Loucy (cell line): ENCODE results near the gene ARHGAP24.

Experiments
- EZH2phosphoT487 ChIP-seq: fragments of 200-600 bp; IDR thresholded peaks from 2 replicates; pipeline ENCODE4 v1.6.1; 2018; ENCODE audit warnings: antibody characterized with exemption, mild to moderate bottlenecking, moderate library complexity, borderline replicate concordance
- TF ChIP-seq, protein P1 (sequence below): fragments of 200-600 bp; sonication (generic); conservative IDR thresholded peaks from 2 replicates; pipeline ENCODE4 v1.5.1; 2014; ENCODE audit warnings: mild to moderate bottlenecking, antibody characterized with exemption, low read length

DNA sequence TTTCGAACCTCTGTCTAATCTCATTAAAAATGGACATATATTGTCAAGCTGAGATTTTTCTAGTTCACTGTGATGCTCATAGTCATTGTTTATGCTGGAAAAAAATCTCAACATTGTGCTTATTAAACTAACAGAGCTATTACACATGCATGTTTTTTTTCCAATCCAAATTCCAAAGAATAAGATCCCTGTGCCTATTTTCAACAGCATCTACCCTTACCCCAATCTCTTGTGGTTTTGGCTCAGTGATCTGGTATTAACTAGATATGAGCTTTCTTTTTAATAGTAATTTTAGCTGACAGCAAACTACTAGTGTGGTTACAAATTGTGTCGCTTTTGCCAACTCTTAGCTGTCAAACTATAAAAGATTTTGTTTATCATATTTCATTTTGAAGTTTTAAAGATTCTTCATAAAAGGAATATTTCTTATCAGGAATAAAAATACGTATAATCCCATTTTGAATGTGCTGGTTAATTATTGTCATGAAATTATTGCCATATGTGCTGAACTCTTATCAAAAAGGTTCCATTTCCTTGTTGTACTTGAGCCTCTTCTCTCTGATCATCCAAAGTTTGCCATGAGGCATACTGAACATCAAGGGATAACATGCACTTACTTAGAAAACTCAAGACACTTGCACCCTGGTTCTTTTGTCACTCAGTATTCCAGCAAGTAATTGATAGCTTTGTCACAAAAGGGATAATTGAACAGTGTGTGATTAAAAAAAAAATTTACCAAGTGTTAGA, 241.2 kb downstream of the ARHGAP24 start:
- TF ChIP-seq, protein P1, sequence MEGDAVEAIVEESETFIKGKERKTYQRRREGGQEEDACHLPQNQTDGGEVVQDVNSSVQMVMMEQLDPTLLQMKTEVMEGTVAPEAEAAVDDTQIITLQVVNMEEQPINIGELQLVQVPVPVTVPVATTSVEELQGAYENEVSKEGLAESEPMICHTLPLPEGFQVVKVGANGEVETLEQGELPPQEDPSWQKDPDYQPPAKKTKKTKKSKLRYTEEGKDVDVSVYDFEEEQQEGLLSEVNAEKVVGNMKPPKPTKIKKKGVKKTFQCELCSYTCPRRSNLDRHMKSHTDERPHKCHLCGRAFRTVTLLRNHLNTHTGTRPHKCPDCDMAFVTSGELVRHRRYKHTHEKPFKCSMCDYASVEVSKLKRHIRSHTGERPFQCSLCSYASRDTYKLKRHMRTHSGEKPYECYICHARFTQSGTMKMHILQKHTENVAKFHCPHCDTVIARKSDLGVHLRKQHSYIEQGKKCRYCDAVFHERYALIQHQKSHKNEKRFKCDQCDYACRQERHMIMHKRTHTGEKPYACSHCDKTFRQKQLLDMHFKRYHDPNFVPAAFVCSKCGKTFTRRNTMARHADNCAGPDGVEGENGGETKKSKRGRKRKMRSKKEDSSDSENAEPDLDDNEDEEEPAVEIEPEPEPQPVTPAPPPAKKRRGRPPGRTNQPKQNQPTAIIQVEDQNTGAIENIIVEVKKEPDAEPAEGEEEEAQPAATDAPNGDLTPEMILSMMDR, result no peak
- TF ChIP-seq EZH2phosphoT487, result no peak
